ENCODE results near the gene DENND10. TPM values are rescaled to one million over a fixed set of nuclear protein-coding genes. Genes with fewer than 3 reads are reported as not detected.
"Not testable (repeated sequence)": the region's sequence is repeated elsewhere in the genome, so short reads cannot be mapped to it uniquely, and the experiment has no call there.

The DENND10 gene
- total RNA-seq, 1 donor from 2014 or later = 42.2 TPM

- H3K4me1 ChIP-seq = peaks cover 21% of the 10 kb centered on the region
- intact Hi-C loops (cut with DNase I) = no loop called here
- peak within 1 kb of the TSS; percentile 50 to 63 for H3K4me3 ChIP-seq
- DNase-seq (ENCODE audit: extremely low spot score in 2 of 2) = peak in 1 of 2 donors; percentile 91
- no peaks in the 10 kb centered on the region for H3K27me3 ChIP-seq
- peak in 1 of 2 donors; percentile 78 for TF ChIP-seq POLR2A (IDR thresholded peaks at IDR 0.05)
- TF ChIP-seq POLR2AphosphoS5 (IDR thresholded peaks at IDR 0.05; ENCODE audit: insufficient read depth in 1 of 2, low read depth in 1 of 2) = peak; percentile 35 to 97
- TF ChIP-seq CTCF (IDR thresholded peaks at IDR 0.05) = peak in 1 of 3 experiments; percentile 38
- H3K36me3 ChIP-seq = peaks cover 0 to 12% of the 10 kb centered on the region in 2 donors
- peak within 1 kb of the TSS; percentile 85 for H3K27ac ChIP-seq
- H3K9me3 ChIP-seq = no peaks in the 10 kb centered on the region
These were observed 74.6 kb downstream of the DENND10 start, which contains the start of gene PRDX3 for GRCh38 chr10:119178372-119179119. TSS of gene PRDX3 (minus strand) at chr10:119178812. CDS start at chr10:119178790, 22 bp downstream.

GRCh38 chr10:119180850-119181400 lies 77.0 kb downstream of the DENND10 start:
- H3K36me3 ChIP-seq; H3K9me3 ChIP-seq; H3K27ac ChIP-seq; H3K4me3 ChIP-seq; DNase-seq (ENCODE audit: extremely low spot score in 2 of 2); intact Hi-C loops (cut with DNase I); H3K27me3 ChIP-seq: not testable (repeated sequence)
- H3K4me1 ChIP-seq = peaks cover 21% of the 10 kb centered on the region

GRCh38 chr10:119183664-119184412 lies 79.9 kb downstream of the DENND10 start:
- no peak overlapping the region for H3K4me3 ChIP-seq
- no peak overlapping the region for H3K27ac ChIP-seq
- no peaks in the 10 kb centered on the region for H3K36me3 ChIP-seq
- H3K9me3 ChIP-seq = no peaks in the 10 kb centered on the region
- TF ChIP-seq CTCF (IDR thresholded peaks at IDR 0.05) (no peak), POLR2AphosphoS5 (IDR thresholded peaks at IDR 0.05; ENCODE audit: insufficient read depth in 1 of 2, low read depth in 1 of 2) (no peak), POLR2A (IDR thresholded peaks at IDR 0.05) (no peak)
- intact Hi-C loops (cut with DNase I) = no loop called here
- H3K27me3 ChIP-seq = no peaks in the 10 kb centered on the region
- H3K4me1 ChIP-seq = peaks cover 4% of the 10 kb centered on the region
- DNase-seq (ENCODE audit: extremely low spot score in 2 of 2) = no peak

Small RNAs within 50 kb of the gene (small RNA-seq; reads per million reads assigned to genes)
- gene AL355598.1 = not detected
- gene RF00413 = not detected
- not detected for gene SNORA19

Other genes with a start within 250 kb of the DENND10 start
- not detected for gene NANOS1, start 74.4 kb upstream of the DENND10 start, total RNA-seq
- 100 TPM for gene EIF3A, start 23.3 kb upstream of the DENND10 start, total RNA-seq
- 12.3 TPM for gene SFXN4, start 61.6 kb downstream of the DENND10 start, total RNA-seq
- gene PRDX3, start 74.7 kb downstream of the DENND10 start, total RNA-seq = 83.2 TPM
- gene GRK5, start 103.5 kb downstream of the DENND10 start, total RNA-seq = 16.5 TPM